HG03039 (cell line): Measurements from ENCODE around the gene NBL1.

Experiments used
- ATAC-seq: cut with Tn5 transposase; IDR thresholded peaks from one replicate; pipeline ENCODE4 v1.9.1; 2021; ENCODE audit warnings: mild to moderate bottlenecking, moderate library complexity; ENCODE audit not compliant: unreplicated experiment

The NBL1 gene, protein sequence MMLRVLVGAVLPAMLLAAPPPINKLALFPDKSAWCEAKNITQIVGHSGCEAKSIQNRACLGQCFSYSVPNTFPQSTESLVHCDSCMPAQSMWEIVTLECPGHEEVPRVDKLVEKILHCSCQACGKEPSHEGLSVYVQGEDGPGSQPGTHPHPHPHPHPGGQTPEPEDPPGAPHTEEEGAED

DNA sequence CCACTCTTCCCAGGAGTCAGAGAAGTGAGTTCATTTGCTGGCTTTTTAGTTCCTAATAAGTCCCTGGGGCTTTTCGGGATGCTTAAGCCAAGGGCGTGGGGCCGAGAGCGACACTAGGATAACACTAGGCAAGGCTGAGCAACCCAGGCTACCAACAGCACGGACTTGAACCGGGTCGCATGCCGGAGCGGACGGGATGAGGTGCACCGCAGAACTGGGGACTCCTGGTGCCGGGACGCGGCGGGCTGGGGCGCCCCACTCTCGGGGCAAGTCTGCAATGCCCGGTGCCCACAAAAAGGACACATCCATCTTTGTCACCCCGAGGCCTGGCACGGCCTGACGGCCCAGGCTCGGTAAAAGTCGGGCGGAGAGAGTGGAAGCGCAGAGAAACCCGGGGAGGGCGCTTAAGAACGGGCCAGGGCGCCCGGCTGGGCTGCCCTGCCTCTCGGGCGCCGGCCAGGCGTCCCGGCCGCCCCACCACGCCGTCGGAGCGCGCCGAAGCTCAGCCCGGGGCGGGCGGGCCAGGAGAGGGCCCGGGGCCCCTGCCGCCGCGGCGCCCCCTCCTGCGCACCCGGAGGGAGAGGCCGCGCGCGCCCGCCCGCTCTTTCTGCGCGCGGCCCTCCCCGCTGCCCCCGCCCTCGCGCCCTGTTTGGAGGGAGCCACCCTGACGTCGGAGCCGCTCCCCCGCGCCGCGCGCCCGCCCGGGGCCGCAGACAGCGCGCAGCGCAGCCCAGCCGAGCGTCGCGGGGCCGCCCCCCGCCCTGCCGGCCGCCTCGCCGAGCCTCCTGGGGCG, at the start of gene NBL1:
TSS of gene NBL1 (plus strand) at position 710 of the 793 bp plus-strand sequence. CDS start 10,720 bp downstream, outside the sequence.
- no peak for ATAC-seq

DNA sequence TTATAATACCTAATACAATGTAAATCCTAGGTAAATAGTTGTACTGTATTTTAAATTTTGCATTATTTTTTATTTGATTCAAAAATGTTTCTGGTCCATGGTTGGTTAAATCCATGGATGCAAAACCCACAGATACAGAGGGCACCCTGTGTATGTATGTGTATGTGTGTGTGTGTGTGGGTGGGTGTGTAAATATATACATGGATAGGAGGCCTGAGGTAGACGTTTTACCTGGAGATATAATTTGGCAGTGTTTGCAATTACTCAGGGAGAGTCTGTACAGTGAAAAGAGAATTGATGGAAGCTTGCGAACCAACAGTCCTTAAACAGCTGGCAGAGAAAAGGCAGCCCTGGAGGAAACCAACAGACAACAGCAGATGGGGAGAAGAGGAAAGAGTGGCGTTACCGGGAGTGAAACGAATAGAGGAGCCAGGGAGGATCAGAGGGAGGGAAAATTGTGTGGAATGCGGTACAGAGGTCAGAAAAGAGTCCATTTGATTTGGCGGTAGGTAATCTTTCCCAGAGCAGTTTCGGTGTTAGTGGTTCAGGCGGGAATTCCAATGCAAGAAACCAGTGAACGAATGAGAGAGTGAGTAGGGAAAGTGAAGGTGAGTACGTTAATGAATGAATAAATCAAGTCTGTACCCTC, 47.9 kb upstream of the NBL1 start:
- no peak for ATAC-seq

DNA sequence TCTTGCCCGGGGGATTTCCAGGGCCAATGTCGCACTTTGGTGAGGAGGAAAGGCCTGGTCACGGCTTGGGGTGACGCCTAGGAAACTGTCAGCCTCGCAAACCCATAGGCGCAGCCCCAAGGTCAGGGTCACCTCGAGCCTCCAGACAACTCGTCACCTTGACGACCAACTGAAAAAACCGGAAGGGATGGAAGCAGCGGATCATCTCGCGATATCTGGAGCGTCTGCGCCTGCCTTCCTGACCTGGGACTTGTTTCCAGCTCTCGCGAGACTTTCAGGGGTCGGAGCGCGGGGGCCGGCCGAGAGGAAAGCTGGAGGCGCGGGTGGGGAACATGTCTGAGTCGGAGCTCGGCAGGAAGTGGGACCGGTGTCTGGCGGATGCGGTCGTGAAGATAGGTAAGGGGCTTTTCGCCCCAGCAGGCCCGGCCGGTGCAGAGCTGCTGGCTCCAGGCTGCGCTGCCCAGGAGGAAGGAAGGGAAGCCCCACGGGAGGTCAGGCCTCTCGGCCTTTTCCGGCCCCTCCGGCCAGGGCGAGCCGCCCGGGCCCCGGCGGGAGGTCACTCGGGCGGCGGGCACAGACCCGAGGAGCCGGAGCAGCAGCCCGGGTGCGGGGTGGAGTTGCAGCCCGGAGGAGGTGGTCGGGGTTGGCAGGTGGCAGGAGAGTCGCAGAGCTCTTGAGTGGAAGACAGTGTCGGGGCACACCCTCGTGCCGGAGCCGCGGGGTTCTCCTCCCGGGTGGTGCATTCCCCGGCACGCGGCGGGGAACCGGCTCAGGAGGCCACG, 47.2 kb upstream of the NBL1 start:
- ATAC-seq = peak; percentile 63

DNA sequence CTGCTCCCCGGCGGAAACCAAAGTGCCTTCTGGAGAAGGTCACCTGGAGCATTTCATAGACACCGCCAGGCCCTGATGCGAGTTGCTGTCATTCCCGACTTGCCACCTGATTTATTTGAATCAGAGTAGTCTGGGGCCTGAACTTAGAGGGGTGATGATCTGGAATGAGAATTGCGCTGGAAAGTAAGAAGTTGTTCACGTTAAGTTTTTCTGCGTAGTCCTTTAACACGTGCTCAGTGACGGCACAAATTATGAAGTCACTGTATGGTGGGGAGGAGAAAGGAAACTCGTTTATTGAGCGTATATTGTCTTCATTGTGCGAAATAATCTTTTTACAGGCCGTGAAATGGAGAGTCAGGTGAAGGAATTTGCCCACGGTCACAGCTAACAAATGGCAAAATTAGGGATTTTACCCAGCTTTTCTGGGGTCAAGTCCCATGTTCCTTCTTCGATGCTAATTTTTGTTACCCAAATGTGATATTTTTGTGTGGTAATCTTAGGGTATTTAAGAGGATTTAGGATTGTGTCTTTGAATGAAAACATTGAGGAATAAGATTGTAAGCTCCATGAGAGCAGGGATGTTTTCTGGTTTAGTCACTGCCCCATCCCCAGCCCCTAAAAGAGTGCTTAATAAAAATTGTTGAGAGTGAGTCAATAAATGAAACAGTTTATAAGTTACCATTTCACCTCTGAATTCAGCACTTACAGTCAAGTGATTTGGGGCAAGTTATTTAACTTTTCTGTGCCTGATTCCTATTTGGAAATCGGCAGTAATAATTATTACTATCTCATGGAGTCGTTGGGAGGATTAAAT, 46.4 kb upstream of the NBL1 start:
- no peak for ATAC-seq

DNA sequence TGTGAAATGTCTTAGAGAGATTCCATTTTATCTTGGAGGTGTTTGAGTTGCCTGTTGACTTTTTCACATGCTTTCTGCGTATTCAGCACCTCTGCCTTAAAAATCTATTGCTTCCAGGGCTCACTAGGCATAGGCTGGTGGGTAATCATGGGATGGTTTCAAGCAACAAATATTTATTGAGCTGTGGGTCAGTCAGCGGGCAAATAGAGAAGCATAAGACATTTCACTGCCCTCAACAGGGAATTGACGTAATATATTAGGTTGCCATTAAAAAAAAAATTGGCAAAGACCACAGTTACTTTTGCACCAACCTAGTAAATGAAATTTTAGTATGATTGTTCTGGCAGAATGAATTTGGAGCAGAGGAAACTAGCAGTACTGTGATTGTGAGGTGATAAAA, 44.3 kb upstream of the NBL1 start:
- no peak for ATAC-seq

DNA sequence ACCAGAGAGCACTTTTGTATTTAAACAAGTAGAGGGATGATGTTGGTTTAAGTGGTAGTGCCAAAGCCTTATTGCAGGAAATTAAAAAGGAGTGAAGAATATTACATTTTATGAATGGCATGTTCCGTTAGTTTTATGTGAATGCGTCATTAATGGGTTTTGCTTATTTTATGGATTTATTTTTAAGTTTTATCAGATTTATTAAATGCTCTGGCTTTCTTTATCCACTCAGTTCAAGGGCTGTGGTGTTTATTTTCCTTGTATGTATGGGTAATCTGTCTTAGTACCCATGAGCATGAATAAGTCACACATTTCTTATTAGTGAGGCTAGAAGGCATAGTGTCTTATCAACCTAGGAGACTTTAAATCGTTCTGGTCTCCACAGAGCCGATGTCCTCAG, 41.6 kb upstream of the NBL1 start:
- ATAC-seq = no peak

DNA sequence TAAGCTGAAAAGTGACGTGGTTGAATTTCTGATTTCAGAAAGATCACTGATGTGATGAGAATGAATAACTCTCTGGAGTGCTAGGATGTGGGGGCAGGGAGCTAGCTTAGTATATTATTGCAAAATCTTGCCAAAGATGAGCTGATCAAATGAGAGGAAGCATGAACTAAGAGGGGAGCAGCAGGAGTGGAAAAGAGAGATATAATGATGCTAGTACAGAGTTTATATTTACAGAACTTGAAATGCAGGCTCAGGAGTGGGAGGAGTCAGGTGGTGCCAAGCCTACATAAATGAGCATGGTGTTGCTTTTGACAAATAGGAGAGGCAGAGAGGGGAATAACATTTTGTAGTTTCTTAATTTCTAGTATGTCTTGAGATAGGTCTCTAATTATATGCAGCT, 38.1 kb upstream of the NBL1 start:
- no peak for ATAC-seq

DNA sequence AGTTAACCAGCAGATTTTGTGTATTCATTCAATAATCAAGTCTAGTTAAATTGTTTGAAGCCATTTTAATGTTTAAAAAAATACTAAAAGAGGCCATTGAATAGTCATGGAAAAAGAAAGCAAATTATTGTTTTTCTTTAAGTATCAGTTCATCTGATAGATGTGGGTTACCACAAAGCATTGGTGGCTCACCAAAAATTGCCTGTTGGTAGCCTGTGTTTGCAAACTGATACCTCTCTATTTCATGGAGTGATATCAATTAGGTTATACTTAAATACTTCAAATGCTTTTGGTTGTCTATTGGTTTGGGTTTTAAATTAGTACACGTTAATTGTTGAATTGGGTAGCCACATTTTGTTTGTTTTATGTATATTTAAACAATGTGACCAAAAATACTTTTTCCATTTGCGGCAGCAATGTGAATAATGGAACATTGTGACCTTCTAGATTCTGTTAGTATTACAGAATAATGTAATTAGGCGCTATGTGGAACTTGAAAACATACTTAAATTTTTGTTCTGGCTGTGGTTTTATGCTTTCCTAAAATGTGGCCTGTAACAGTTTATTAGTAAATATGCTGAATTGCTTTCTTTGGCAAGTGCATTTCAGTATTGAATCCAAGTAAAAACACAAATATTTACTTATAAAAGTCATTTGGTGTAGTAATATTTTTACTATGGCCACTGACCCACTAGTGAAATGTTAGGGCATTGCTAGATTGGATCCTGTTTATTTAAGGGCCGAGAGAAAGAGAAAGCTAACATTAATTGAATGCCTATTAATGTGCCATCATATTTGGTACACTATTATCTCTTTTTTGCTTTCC, 37.1 kb upstream of the NBL1 start:
- no peak for ATAC-seq

DNA sequence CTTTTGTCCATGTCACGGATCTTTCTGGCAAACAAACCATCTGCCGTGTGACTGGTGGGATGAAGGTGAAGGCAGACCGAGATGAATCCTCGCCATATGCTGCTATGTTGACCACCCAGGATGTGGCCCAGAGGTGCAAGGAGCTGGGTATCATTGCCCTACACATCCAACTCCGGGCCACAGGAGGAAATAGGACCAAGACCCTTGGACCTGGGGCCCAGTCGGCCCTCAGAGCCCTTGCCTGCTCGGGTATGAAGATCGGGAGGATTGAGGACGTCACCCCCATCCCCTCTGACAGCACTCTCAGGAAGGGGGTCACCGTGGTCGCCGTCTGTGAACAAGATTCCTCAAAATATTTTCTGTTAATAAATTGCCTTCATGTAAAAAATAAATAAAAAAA, 35.9 kb upstream of the NBL1 start:
- no peak for ATAC-seq

DNA sequence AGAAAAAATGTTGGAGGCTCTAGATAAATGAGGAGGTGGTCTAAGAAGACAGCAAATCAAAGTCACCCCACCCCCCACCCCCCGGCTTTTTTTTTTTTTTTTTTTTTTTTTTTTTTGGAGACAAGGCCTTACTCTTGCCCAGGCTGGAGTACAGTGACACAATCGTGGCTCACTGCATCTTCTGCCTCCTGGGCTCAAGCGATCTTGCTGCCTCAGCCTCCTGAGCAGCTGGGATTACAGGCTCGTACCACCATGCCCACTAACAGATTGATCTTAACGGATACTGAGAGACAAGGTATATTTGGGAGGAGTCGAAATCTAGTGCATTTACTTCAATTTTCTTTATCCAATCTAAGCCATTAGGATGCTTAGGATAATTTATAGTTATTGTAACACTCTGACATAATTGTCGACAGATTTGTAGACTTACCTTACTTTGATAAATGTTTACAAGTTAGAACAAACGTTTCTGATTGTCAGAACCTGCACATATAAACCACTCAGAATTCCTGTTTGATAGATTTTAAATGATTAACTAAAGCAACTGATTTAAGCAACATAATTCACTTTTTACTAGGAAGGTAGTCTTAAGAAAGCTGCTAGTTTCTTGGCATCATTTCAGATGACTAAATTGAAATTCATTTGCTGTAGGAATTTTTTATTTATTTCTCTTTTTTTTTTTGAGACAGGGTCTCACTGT, 33.7 kb upstream of the NBL1 start:
- ATAC-seq = no peak

DNA sequence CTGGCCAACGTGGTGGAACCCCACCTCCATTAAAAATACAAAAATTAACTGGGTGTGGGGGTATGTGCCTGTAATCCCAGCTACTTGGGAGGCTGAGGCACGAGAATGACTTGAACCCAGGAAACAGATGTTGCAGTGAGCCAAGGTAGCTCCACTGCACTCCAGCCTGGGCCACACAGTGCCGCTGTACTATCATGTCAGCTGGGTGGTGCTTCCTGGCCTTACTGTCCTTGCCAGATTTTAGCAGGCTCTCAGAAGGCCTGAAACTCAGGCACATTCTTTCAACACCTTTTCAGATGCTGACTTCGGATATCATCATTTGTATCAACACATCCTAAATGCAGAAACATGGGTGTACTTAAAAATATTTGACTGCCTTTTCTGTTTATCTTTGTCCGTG, 31.6 kb upstream of the NBL1 start:
- no peak for ATAC-seq

DNA sequence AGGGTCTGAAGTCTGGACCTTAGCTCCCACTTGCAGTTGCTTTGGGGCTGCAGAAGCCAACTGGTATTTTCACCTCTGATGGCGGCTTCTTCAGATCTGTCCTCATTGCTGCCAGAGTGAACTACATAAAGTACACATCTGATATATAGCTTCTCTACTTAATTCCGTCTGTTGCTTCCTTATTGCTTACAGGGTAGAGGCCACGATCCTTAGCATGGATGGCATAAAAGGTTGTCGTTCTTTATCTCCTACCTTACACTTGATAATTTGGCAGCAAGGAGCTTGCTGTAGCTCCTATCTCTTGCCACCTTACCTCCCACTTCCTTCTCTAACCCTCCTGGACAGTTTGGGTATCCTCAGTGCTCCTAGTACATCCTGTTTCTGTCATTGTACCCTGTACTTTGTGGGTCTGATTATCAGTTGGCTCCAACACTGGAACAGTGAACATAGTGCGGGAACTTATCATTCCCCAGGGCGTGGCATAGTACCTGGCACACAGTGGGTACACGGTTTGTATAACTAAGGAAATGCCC, 30.9 kb upstream of the NBL1 start:
- no peak for ATAC-seq

DNA sequence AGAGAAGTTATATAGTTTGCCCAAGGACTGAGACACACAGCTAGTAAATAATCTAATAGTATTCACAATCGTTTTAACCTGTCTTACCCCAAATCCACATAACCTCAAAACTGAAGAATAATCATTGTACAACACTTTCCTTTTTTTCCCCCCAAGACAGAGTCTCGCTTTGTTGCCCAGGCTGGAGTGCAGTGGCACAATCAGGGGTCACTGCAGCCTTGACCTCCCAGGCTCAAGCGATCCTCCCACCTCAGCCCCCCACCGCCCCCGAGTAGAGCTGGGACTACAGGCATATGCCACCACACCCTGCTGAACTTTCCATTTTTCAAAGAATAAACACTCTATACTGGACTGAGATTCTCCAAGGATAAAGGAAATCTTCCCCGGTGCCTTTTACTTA, 28.7 kb upstream of the NBL1 start:
- ATAC-seq = no peak

DNA sequence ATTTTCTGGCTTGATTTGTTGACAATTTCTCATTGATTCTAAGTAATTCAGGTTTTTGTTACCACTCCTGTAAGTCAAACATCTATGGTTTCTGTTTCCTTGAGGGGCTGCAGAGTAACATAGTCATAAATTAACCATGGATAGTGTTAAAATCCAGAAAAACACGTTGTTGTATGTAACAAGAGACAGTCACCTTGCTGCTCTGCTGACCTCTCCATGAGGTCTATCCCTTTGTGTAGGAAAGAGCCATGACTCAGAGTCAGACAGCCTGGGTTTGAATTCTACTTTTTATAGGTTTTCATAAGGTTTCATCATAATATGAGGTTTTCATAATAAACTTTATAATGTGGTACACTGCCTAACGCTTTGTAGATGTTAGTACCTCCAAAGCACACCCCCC, 27.6 kb upstream of the NBL1 start:
- ATAC-seq = no peak

DNA sequence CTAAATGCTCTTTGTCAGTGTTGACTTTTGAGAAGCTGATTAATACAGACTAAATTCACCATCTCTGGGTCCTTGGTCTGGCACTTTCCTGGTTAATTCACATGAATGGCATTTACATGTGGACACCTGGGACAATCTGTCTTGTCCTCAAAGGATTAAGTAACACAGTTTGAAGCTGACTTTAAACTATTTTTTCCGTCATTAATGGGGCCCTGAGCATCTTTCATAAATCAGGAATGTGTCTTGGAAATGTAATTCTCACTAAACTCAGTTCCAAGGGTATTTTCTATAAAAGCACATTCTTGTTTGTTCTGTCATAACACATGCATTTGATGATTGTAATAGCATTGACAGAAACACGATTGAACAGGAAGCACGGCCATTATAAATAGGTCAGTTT, 26.7 kb upstream of the NBL1 start:
- ATAC-seq = no peak

DNA sequence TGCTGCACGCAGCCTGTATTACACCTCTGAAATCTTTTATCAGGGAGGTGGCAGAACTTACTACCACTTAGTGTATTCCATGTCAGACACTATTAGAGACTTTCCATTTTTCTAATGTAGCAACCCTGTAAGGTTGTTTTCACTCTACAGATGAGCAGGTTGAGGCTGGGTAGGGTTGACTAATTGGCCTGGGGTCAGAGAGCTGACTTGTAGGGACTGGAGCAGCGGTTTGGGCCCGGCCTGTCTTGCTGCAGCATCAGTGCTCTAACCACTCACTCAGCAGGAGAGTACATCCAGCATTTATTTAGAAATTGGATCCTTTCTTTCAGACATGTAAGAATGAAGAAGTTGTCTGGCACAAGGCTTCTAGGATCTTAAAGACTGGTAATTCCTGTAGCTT, 25.7 kb upstream of the NBL1 start:
- no peak for ATAC-seq

DNA sequence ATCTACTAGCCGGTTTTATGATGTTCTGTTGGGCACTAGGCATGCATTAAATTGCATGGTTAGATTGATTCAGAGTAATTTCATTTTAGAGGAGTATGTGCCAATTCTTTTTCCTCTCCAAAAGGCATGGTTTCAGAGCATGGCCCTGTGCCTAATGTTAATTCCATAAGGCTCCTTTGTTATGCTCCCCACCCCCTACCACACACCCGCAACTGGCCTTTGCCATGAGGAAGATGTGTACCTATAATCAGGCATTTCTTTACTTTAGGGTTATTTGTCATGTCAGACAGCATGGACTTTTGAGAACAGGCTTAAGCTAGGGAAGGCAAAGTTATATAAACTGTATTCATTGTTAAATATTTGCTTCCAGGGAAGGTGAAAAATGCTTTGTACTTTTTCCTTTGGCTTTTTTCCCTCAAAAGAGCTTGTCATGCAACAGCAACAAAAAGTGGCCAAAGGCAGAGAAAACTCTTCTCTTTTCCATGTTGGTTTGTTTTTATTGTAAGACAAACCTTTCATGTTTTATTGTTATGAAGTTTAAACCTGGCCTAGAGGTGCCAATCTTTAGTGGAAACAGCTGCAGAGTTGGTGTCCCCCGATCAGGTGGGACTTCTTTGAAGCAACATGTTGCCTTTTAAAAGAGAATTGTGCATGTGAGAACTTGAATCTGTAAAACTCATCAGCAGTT, 24.3 kb upstream of the NBL1 start:
- no peak for ATAC-seq

DNA sequence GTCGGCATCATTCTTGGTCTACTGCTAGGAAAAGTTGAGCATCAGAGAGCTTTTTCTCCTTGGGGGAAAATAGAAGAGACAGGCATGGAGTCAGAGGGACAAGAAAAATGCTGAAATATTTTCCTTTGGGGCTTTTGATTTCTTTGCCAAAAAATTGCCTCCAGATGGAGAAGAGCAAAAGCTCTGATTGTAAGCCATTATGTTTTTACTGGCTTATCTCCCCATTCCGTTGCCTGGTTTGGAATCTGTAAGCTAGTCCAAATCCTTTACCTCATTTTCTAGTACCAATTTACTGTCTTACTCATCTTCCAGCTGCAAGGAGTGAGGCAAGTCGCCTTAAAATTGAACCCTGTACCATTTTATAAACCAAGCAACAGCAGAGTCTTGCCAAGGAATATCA, 23.3 kb upstream of the NBL1 start:
- no peak for ATAC-seq
